K562 (cell line): Measurements from ENCODE around the gene MMP24OS. TPM values are rescaled to one million over a fixed set of nuclear protein-coding genes. Genes with fewer than 3 reads are reported as not detected.
A peak's percentile ranks its signal among the peaks of the same experiment; 100 is the strongest.

Source experiments
- ATF1 ChIP-seq, 2 experiments: fragments of 450-650 bp in 1 of 2; IDR thresholded peaks; 2 replicates each; pipeline ENCODE4 v1.6.1; 2016; ENCODE audit warnings: missing compliant biosample characterization in 1 of 2, missing genetic modification characterization in 1 of 2
- CBFA2T3 ChIP-seq: fragments of 450-650 bp; IDR thresholded peaks from 2 replicates; pipeline ENCODE4 v1.6.1; 2017
- CBX8 ChIP-seq: fragments of 200-600 bp; sonication (generic); IDR thresholded peaks from 2 replicates; pipeline ENCODE4 v1.6.1; 2012; ENCODE audit warnings: borderline replicate concordance, mixed run types, low read depth, mild to moderate bottlenecking, moderate library complexity, mixed read lengths, low read length, control low read depth, inconsistent platforms; ENCODE audit not compliant: poor library complexity, severe bottlenecking; ENCODE audit errors: extremely low read depth
- CREB1 ChIP-seq, 2 experiments: sonication (generic) in 1 of 2; formaldehyde crosslinking in 1 of 2; IDR thresholded peaks; 2 replicates each; pipeline versions ENCODE4 v1.6.1 to v1.8.0; 2012 to 2022; ENCODE audit warnings: inconsistent platforms in 1 of 2, mild to moderate bottlenecking in 1 of 2, missing genetic modification reagents in 1 of 2, moderate library complexity in 1 of 2
- DPF2 ChIP-seq: fragments of 450-650 bp; IDR thresholded peaks from 2 replicates; pipeline ENCODE4 v1.6.1; 2016
- E2F5 ChIP-seq: sonication (generic); formaldehyde crosslinking; IDR thresholded peaks from 2 replicates; pipeline ENCODE4 v1.8.0; 2022; ENCODE audit warnings: mild to moderate bottlenecking, missing genetic modification reagents
- ELF1 ChIP-seq: fragments of 200-800 bp; sonication (Bioruptor generic); IDR thresholded peaks from 2 replicates; pipeline ENCODE4 v1.6.1; 2016; ENCODE audit warnings: missing genetic modification characterization, missing compliant biosample characterization
- EWSR1 ChIP-seq: fragments of 450-650 bp; IDR thresholded peaks from 2 replicates; pipeline ENCODE4 v1.6.1; 2018; ENCODE audit warnings: borderline replicate concordance, mild to moderate bottlenecking, low read depth, moderate library complexity; ENCODE audit not compliant: partially characterized antibody
- GMEB1 ChIP-seq: fragments of 250-450 bp; sonication (Bioruptor Pico); IDR thresholded peaks from 2 replicates; pipeline ENCODE4 v1.4.0; 2020; ENCODE audit warnings: mild to moderate bottlenecking
- MAFK ChIP-seq: IDR thresholded peaks from 2 replicates; pipeline ENCODE4 v1.6.1; 2011; ENCODE audit warnings: low read length, improper control_type of control experiment
- PHF20 ChIP-seq: fragments of 450-650 bp; IDR thresholded peaks from 2 replicates; pipeline ENCODE4 v1.6.1; 2018; ENCODE audit not compliant: partially characterized antibody
- PURB ChIP-seq: sonication (generic); formaldehyde crosslinking; IDR thresholded peaks from 2 replicates; pipeline ENCODE4 v1.9.0; 2021; ENCODE audit warnings: low read depth, mild to moderate bottlenecking, missing genetic modification reagents
- RBFOX2 ChIP-seq: fragments of 200-400 bp; formaldehyde crosslinking; IDR thresholded peaks from 2 replicates; pipeline ENCODE4 v1.6.1; 2017; ENCODE audit warnings: low read depth, mild to moderate bottlenecking, low read length, moderate library complexity
- RREB1 ChIP-seq: fragments of 250-450 bp; sonication (Bioruptor Pico); IDR thresholded peaks from 2 replicates; pipeline ENCODE4 v1.4.0; 2020
- SRSF7 ChIP-seq: fragments of 200-400 bp; formaldehyde crosslinking; optimal IDR thresholded peaks from 2 replicates; pipeline ENCODE3; 2017; ENCODE audit warnings: mild to moderate bottlenecking, low read depth, low read length
- ZBTB17 ChIP-seq: fragments of 450-650 bp; formaldehyde crosslinking; IDR thresholded peaks from 2 replicates; pipeline ENCODE4 v1.4.0; 2020; ENCODE audit warnings: mild to moderate bottlenecking
- ZNF57 ChIP-seq: fragments of 450-650 bp; formaldehyde crosslinking; IDR thresholded peaks from 2 replicates; pipeline ENCODE4 v1.4.0; 2020; ENCODE audit warnings: mild to moderate bottlenecking, moderate library complexity
- ZNF717 ChIP-seq: fragments of 250-450 bp; sonication (Bioruptor Pico); IDR thresholded peaks from 2 replicates; pipeline ENCODE4 v1.5.0; 2021
- ZNF778 ChIP-seq: fragments of 450-650 bp; formaldehyde crosslinking; IDR thresholded peaks from 2 replicates; pipeline ENCODE4 v1.4.0; 2020; ENCODE audit warnings: mild to moderate bottlenecking, moderate library complexity
- ZSCAN32 ChIP-seq: fragments of 450-650 bp; formaldehyde crosslinking; IDR thresholded peaks from 2 replicates; pipeline ENCODE4 v1.4.0; 2020; ENCODE audit warnings: mild to moderate bottlenecking, moderate library complexity
- polyA plus RNA-seq, 8 experiments: library from polyadenylated mRNA; depleted of rRNA in 4 of 8; stranded (reverse) in 5 of 8; unstranded in 3 of 8; fragments of >200 nt; fragmentation: Nextera tagmentation in 2 of 8; fragmentation: Illumina TruSeq in 1 of 8; extraction: Ambion mirVana in 2 of 8; extraction: Trizol in 1 of 8; gene quantifications; 2 replicates each; pipeline versions ENCODE4 v1.2.1 to v1.2.3, GENCODE V29; 2011 to 2014; ENCODE audit warnings: inconsistent platforms in 1 of 8, missing spikeins in 1 of 8
- total RNA-seq, 7 experiments: library from RNA; depleted of rRNA in 6 of 7; stranded (reverse); fragments of >200 nt in 6 of 7; fragmentation: Illumina TruSeq in 2 of 7; extraction: Trizol in 2 of 7; gene quantifications; 2 replicates each; pipeline versions ENCODE4 v1.2.1 to v1.2.3, GENCODE V29; 2011 to 2021; ENCODE audit warnings: low replicate concordance in 1 of 7

MMP24OS gene
- total and polyA plus RNA-seq, 9 of the 15 experiments (the other 6 are each of a cell fraction or from before 2014, with no cell fraction given), result 0.92 to 41.5 (median 11.4) TPM

GRCh38 chr20:35286077-35286898 is 8.4 kb upstream of the MMP24OS start (continued):
- no peak for TF ChIP-seq ATF1 (CRISPR knock-in tag; IDR thresholded peaks at IDR 0.05)
- peak; percentile 79 for TF ChIP-seq ATF1 (tag; IDR thresholded peaks at IDR 0.05)
- no peak for TF ChIP-seq ZSCAN32
- TF ChIP-seq RBFOX2, result no peak
- no peak for TF ChIP-seq MAFK
- no peak for TF ChIP-seq EWSR1
- no peak for TF ChIP-seq PHF20
- TF ChIP-seq ZBTB17, result no peak
- no peak for TF ChIP-seq CBFA2T3
- TF ChIP-seq SRSF7, result no peak
- TF ChIP-seq CREB1 (IDR thresholded peaks at IDR 0.05), result no peak
- no peak for TF ChIP-seq CREB1 (CRISPR knock-in tag; IDR thresholded peaks at IDR 0.05)
- TF ChIP-seq GMEB1, result no peak
- TF ChIP-seq DPF2, result 0 out of 2 replicates have a peak, but pooled peaks have one; percentile 10
- no peak for TF ChIP-seq CBX8
- no peak for TF ChIP-seq PURB (CRISPR knock-in tag)
- TF ChIP-seq ZNF717 (CRISPR knock-in tag), result no peak
- no peak for TF ChIP-seq RREB1
- no peak for TF ChIP-seq ZNF57 (CRISPR knock-in tag)
- TF ChIP-seq ELF1 (tag), result 0 out of 2 replicates have a peak, but pooled peaks have one; percentile 8
- no peak for TF ChIP-seq E2F5 (CRISPR knock-in tag)
- no peak for TF ChIP-seq ZNF778 (CRISPR knock-in tag)
